ENCODE measurements around the gene CPAMD8. TPM values are rescaled to one million over a fixed set of nuclear protein-coding genes. Genes with fewer than 3 reads are reported as not detected.
"Not testable (repeated sequence)": the region's sequence is repeated elsewhere in the genome, so short reads cannot be mapped to it uniquely, and the experiment has no call there.

Gene CPAMD8
- total RNA-seq, 1 donor from 2014 or later, result 1.3 TPM

GRCh38 chr19:16951529-16951928 is 75.1 kb downstream of the CPAMD8 start:
- DNase-seq (ENCODE audit: low spot score) (peak; percentile 22), ATAC-seq (no peak)

- DNase-seq (ENCODE audit: low spot score), result peak; percentile 29
- ATAC-seq, result no peak
Measured at GRCh38 chr19:16949496-16950023, 77.0 kb downstream of the CPAMD8 start.

- ATAC-seq (no peak), DNase-seq (ENCODE audit: low spot score) (peak; percentile 27)
Measured at GRCh38 chr19:16946951-16947940, 79.4 kb downstream of the CPAMD8 start.

- DNase-seq (ENCODE audit: low spot score), result no peak
- no peak for ATAC-seq
Measured at GRCh38 chr19:16945762-16946465, 80.7 kb downstream of the CPAMD8 start.

- no peak for DNase-seq (ENCODE audit: low spot score)
- ATAC-seq, result no peak
Measured at GRCh38 chr19:16945364-16945714, 81.3 kb downstream of the CPAMD8 start.

- ATAC-seq (no peak), DNase-seq (ENCODE audit: low spot score) (peak; percentile 29)
Measured at GRCh38 chr19:16944626-16945363, 81.8 kb downstream of the CPAMD8 start.

- ATAC-seq (no peak), DNase-seq (ENCODE audit: low spot score) (peak; percentile 28)
Measured at GRCh38 chr19:16943942-16944625, 82.5 kb downstream of the CPAMD8 start.

- not testable (repeated sequence) for ATAC-seq
- DNase-seq (ENCODE audit: low spot score), result peak; percentile 14
Measured at GRCh38 chr19:16943090-16943489, 83.5 kb downstream of the CPAMD8 start.

- DNase-seq (ENCODE audit: low spot score), result peak; percentile 38
- no peak for ATAC-seq
Measured at GRCh38 chr19:16942583-16942982, 84.0 kb downstream of the CPAMD8 start.

- no peak for ATAC-seq
- peak; percentile 24 for DNase-seq (ENCODE audit: low spot score)
Measured at GRCh38 chr19:16940626-16941025, 86.0 kb downstream of the CPAMD8 start.

GRCh38 chr19:16940063-16940462 is 86.5 kb downstream of the CPAMD8 start:
- not testable (repeated sequence) for ATAC-seq; DNase-seq (ENCODE audit: low spot score)

- DNase-seq (ENCODE audit: low spot score) (no peak), ATAC-seq (no peak)
Measured at GRCh38 chr19:16938211-16938610, 88.4 kb downstream of the CPAMD8 start.

GRCh38 chr19:16937796-16938195 is 88.8 kb downstream of the CPAMD8 start:
- ATAC-seq; DNase-seq (ENCODE audit: low spot score): not testable (repeated sequence)

GRCh38 chr19:16936901-16937300 is 89.7 kb downstream of the CPAMD8 start:
- no peak for ATAC-seq
- no peak for DNase-seq (ENCODE audit: low spot score)

GRCh38 chr19:16934489-16934888 is 92.1 kb downstream of the CPAMD8 start:
- ATAC-seq, result no peak

GRCh38 chr19:16931306-16931705 is 95.3 kb downstream of the CPAMD8 start:
- DNase-seq (ENCODE audit: low spot score), result no peak
- ATAC-seq, result no peak

More at GRCh38 chr19:16934489-16934888, 92.1 kb downstream of the CPAMD8 start:
- DNase-seq (ENCODE audit: low spot score), result no peak

- DNase-seq (ENCODE audit: low spot score) (no peak), ATAC-seq (no peak)
Measured at GRCh38 chr19:16930753-16931152, 95.9 kb downstream of the CPAMD8 start.

- no peak for DNase-seq (ENCODE audit: low spot score)
- no peak for ATAC-seq
Measured at GRCh38 chr19:16928916-16929315, 97.7 kb downstream of the CPAMD8 start.

- ATAC-seq (no peak), DNase-seq (ENCODE audit: low spot score) (no peak)
Measured at GRCh38 chr19:16928351-16928750, 98.3 kb downstream of the CPAMD8 start.

- ATAC-seq (no peak), DNase-seq (ENCODE audit: low spot score) (no peak)
Measured at GRCh38 chr19:16927883-16928282, 98.7 kb downstream of the CPAMD8 start.
